SK-N-MC (cell line): Measurements from ENCODE around the gene CAMKMT.

Experiments
- EZH2 ChIP-seq: fragments of 200-600 bp; sonication (generic); IDR thresholded peaks from one replicate; pipeline ENCODE4 v1.6.1; 2017; ENCODE audit warnings: antibody characterized with exemption
- FOXP2 ChIP-seq: optimal IDR thresholded peaks from 2 replicates; pipeline ENCODE3; 2011; ENCODE audit warnings: mild to moderate bottlenecking, moderate library complexity; ENCODE audit not compliant: insufficient read depth; ENCODE audit errors: extremely low read length, control extremely low read depth
- POLR2AphosphoS5 ChIP-seq: IDR thresholded peaks from 2 replicates; pipeline ENCODE4 v1.6.1; 2012; ENCODE audit warnings: mild to moderate bottlenecking, low read depth, low read length, borderline replicate concordance

GRCh38 chr2:44786817-44787214 lies 425.1 kb downstream of the CAMKMT start:
- no peak for TF ChIP-seq FOXP2
- TF ChIP-seq EZH2 = no peak
- TF ChIP-seq POLR2AphosphoS5 = no peak
